Uterus (tissue), 4 donors: ENCODE measurements around the gene ELMO1. TPM values are rescaled to one million over a fixed set of nuclear protein-coding genes. Genes with fewer than 3 reads are reported as not detected.

ENCODE experiments used
- DNase-seq, 2 donors: peaks; one replicate each; pipeline ENCODE4 v3.0.0-alpha.2; 2019 to 2020
- H3K27ac ChIP-seq, 2 donors: fragments of 200-600 bp; sonication (generic); 1 replicate in 1 of 2; 2 replicates in 1 of 2; pipeline ENCODE4 v1.5.1; 2016 to 2018
- H3K27me3 ChIP-seq, 2 donors: fragments of 200-600 bp; sonication (generic); one replicate each; pipeline ENCODE4 v1.5.1; 2018 to 2019; ENCODE audit warnings: control low read depth in 1 of 2
- H3K36me3 ChIP-seq, 2 donors: fragments of 200-600 bp; sonication (generic); one replicate each; pipeline ENCODE4 v1.5.1; 2019; ENCODE audit warnings: control low read depth in 1 of 2
- H3K4me1 ChIP-seq, 2 donors: fragments of 200-600 bp; sonication (generic); one replicate each; pipeline ENCODE4 v1.5.1; 2018 to 2019; ENCODE audit warnings: control low read depth in 1 of 2
- H3K4me3 ChIP-seq, 2 donors: fragments of 200-600 bp; sonication (generic); 1 replicate in 1 of 2; 2 replicates in 1 of 2; pipeline ENCODE4 v1.5.1; 2018 to 2019; ENCODE audit warnings: mild to moderate bottlenecking in 1 of 2
- H3K9me3 ChIP-seq, 2 donors: fragments of 200-600 bp; sonication (generic); one replicate each; pipeline ENCODE4 v1.5.1; 2019; ENCODE audit warnings: control low read depth in 1 of 2
- CTCF ChIP-seq, 4 experiments: fragments of 200-600 bp in 2 of 4; fragments of 450-650 bp in 2 of 4; sonication (generic) in 2 of 4; IDR thresholded peaks; one replicate each; pipeline ENCODE4 v1.5.1; 2016 to 2019; ENCODE audit warnings: antibody characterized with exemption in 4 of 4, mild to moderate bottlenecking in 2 of 4, moderate library complexity in 1 of 4
- POLR2A ChIP-seq, 2 donors: fragments of 450-650 bp; IDR thresholded peaks; one replicate each; pipeline ENCODE4 v1.6.1; 2016; ENCODE audit warnings: antibody characterized with exemption in 2 of 2, mild to moderate bottlenecking in 1 of 2, moderate library complexity in 1 of 2
- intact Hi-C: fragments of 100-400 bp; cut with DNase I; formaldehyde crosslinking; loops from one replicate; pipeline ENCODE4 v1.15.1; 2023; ENCODE audit warnings: low total_unique reads
- total RNA-seq, 4 donors: library from RNA; depleted of rRNA in 3 of 4; stranded (reverse); fragments of >200 nt in 3 of 4; gene quantifications; one replicate each; pipeline versions ENCODE4 v1.1.0 to v1.2.4, GENCODE V29; 2014 to 2023
- donor health status: DM: yes; HTN: yes; CAD: no.

Gene ELMO1
- total RNA-seq, 4 donors from 2014 or later: 37.9 to 64.7 (median 55.5) TPM

GRCh38 chr7:36895192-36895591 lies 553.5 kb downstream of the ELMO1 start:
- no peak for TF ChIP-seq POLR2A (IDR thresholded peaks at IDR 0.05)
- no peak for TF ChIP-seq CTCF (IDR thresholded peaks at IDR 0.05)
- DNase-seq: no peak
- intact Hi-C loops: no loop called here
- no peaks in the 10 kb centered on the region for H3K9me3 ChIP-seq
- no peak overlapping the region for H3K4me3 ChIP-seq
- H3K4me1 ChIP-seq: no peaks in the 10 kb centered on the region
- H3K27me3 ChIP-seq: no peaks in the 10 kb centered on the region
- H3K27ac ChIP-seq: no peak overlapping the region
- H3K36me3 ChIP-seq: no peaks in the 10 kb centered on the region

GRCh38 chr7:36894190-36894589 lies 554.5 kb downstream of the ELMO1 start:
- intact Hi-C loops: no loop called here
- no peaks in the 10 kb centered on the region for H3K4me1 ChIP-seq
- H3K27me3 ChIP-seq: no peaks in the 10 kb centered on the region
- no peaks in the 10 kb centered on the region for H3K9me3 ChIP-seq
- no peak for DNase-seq
- no peaks in the 10 kb centered on the region for H3K36me3 ChIP-seq
- TF ChIP-seq CTCF (IDR thresholded peaks at IDR 0.05) (no peak), POLR2A (IDR thresholded peaks at IDR 0.05) (no peak)
- no peak overlapping the region for H3K4me3 ChIP-seq
- no peak overlapping the region for H3K27ac ChIP-seq

- intact Hi-C loops: no loop called here
- no peak for DNase-seq
- Histone ChIP-seq H3K27me3 (no peaks in the 10 kb centered on the region), H3K9me3 (no peaks in the 10 kb centered on the region), H3K4me3 (no peak overlapping the region), H3K36me3 (no peaks in the 10 kb centered on the region), H3K4me1 (no peaks in the 10 kb centered on the region), H3K27ac (no peak overlapping the region)
- TF ChIP-seq CTCF (IDR thresholded peaks at IDR 0.05): no peak
- no peak for TF ChIP-seq POLR2A (IDR thresholded peaks at IDR 0.05)
Observed at GRCh38 chr7:36889182-36889581, 559.5 kb downstream of the ELMO1 start.

GRCh38 chr7:36887969-36888368 lies 560.7 kb downstream of the ELMO1 start:
- Histone ChIP-seq H3K36me3 (no peaks in the 10 kb centered on the region), H3K27ac (no peak overlapping the region), H3K9me3 (no peaks in the 10 kb centered on the region), H3K27me3 (no peaks in the 10 kb centered on the region), H3K4me3 (no peak overlapping the region), H3K4me1 (no peaks in the 10 kb centered on the region)
- intact Hi-C loops: no loop called here
- TF ChIP-seq CTCF (IDR thresholded peaks at IDR 0.05): no peak
- TF ChIP-seq POLR2A (IDR thresholded peaks at IDR 0.05): no peak
- DNase-seq: no peak

GRCh38 chr7:36887233-36887632 lies 561.4 kb downstream of the ELMO1 start:
- Histone ChIP-seq H3K9me3 (no peaks in the 10 kb centered on the region), H3K27me3 (no peaks in the 10 kb centered on the region), H3K27ac (no peak overlapping the region), H3K4me1 (no peaks in the 10 kb centered on the region), H3K4me3 (no peak overlapping the region), H3K36me3 (no peaks in the 10 kb centered on the region)
- intact Hi-C loops: no loop called here
- TF ChIP-seq CTCF (IDR thresholded peaks at IDR 0.05): no peak
- no peak for TF ChIP-seq POLR2A (IDR thresholded peaks at IDR 0.05)
- no peak for DNase-seq
